ENCODE data around the gene BEGAIN. TPM values are rescaled to one million over a fixed set of nuclear protein-coding genes. Genes with fewer than 3 reads are reported as not detected.
A peak's percentile ranks its signal among the peaks of the same experiment; 100 is the strongest.

The BEGAIN gene
- total RNA-seq, 2 donors from 2014 or later, result 0.74 to 0.99 TPM

DNA sequence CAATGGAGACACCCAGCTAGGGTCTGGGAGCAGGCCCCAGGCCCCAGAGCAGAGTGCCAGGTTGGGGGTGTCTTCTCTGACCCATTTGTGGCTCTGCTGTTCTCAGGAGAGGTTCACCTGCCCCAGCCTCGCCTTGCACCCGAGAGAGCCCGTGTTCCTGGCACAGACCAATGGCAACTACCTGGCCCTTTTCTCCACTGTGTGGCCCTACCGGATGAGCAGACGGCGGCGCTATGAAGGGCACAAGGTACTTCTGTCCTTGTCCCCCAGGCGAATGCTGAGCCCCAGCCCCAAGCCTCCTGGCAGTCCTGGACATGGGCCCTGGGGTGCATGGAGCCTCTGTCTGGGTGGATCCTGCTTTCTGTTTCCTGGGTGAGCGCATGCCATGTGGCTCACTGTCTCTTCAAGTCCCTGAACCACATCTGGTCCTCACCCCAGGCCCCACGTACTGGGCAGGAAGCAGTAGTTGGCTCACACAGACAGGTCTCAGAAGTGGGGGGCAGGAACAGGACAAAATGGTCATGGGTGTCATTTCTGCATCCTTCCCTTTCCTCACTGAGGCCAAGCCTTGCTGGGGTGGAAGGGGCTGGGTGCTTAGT lies 58.2 kb downstream of the BEGAIN start:
- H3K4me1 ChIP-seq, result peaks cover 5% of the 10 kb centered on the region
- no peaks in the 10 kb centered on the region for H3K9me3 ChIP-seq
- H3K4me3 ChIP-seq, result no peak overlapping the region
- TF ChIP-seq, protein P1, sequence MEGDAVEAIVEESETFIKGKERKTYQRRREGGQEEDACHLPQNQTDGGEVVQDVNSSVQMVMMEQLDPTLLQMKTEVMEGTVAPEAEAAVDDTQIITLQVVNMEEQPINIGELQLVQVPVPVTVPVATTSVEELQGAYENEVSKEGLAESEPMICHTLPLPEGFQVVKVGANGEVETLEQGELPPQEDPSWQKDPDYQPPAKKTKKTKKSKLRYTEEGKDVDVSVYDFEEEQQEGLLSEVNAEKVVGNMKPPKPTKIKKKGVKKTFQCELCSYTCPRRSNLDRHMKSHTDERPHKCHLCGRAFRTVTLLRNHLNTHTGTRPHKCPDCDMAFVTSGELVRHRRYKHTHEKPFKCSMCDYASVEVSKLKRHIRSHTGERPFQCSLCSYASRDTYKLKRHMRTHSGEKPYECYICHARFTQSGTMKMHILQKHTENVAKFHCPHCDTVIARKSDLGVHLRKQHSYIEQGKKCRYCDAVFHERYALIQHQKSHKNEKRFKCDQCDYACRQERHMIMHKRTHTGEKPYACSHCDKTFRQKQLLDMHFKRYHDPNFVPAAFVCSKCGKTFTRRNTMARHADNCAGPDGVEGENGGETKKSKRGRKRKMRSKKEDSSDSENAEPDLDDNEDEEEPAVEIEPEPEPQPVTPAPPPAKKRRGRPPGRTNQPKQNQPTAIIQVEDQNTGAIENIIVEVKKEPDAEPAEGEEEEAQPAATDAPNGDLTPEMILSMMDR (IDR thresholded peaks at IDR 0.05), result no peak
- H3K27me3 ChIP-seq, result no peaks in the 10 kb centered on the region
- no peaks in the 10 kb centered on the region for H3K36me3 ChIP-seq
- no peak overlapping the region for H3K27ac ChIP-seq
- intact Hi-C loops (cut with DNase I), result loop anchor here (10.0 kb wide), 1 partner anchor 116 kb away; no protein-coding TSS in a partner anchor
- no peak overlapping the region for H3K9ac ChIP-seq (ENCODE audit: low read depth in 2 of 2, low read length in 2 of 2)
- no peak for DNase-seq

DNA sequence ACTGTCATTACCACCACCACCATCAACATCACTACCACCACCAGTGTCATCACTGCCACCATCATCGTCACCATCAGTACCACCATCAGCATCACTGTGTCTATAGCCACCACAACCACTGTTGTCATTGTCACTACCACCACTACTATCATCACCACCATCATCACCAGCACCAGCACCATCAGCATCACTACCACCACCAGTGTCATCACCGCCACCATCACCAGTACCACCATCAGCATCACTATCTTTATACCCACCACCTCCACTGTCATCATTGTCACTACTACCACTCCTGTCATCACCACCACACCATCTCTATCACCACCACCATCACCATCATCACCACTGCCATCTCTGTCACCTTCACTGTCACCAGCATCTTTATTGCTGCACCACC lies 60.6 kb downstream of the BEGAIN start:
- no peaks in the 10 kb centered on the region for H3K36me3 ChIP-seq
- H3K4me1 ChIP-seq, result no peaks in the 10 kb centered on the region
- no peak overlapping the region for H3K4me3 ChIP-seq
- peak; percentile 20 for DNase-seq
- H3K9me3 ChIP-seq, result no peaks in the 10 kb centered on the region
- H3K27ac ChIP-seq, result no peak overlapping the region
- no peak overlapping the region for H3K9ac ChIP-seq (ENCODE audit: low read depth in 2 of 2, low read length in 2 of 2)
- TF ChIP-seq, protein P1 (IDR thresholded peaks at IDR 0.05), result no peak
- H3K27me3 ChIP-seq, result no peaks in the 10 kb centered on the region
- intact Hi-C loops (cut with DNase I), result loop anchor here (10.0 kb wide), 1 partner anchor 118 kb away; no protein-coding TSS in a partner anchor

DNA sequence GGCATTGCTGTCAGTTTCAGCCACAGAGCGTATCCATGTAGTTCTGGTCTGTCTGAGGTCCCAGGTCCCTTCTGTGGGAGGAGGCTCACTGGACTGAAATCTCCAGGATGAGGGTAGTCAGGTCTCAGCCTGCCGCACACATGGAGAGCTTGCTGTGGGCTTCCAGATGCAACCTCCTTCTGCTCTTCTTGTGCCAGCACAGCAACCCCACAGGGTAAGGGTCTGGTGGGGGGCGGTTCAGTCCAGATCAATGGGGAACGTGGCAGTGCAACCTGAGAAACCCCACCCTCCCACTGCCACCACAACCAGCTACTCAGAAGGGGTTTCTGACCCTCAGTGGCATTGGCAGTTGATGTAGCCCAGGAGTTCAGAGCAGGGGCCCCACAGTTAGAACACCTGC lies 61.2 kb downstream of the BEGAIN start:
- DNase-seq, result no peak
- no peak overlapping the region for H3K27ac ChIP-seq
- no peaks in the 10 kb centered on the region for H3K36me3 ChIP-seq
- no peaks in the 10 kb centered on the region for H3K9me3 ChIP-seq
- no peak overlapping the region for H3K4me3 ChIP-seq
- intact Hi-C loops (cut with DNase I), result loop anchor here (10.0 kb wide), 1 partner anchor 119 kb away; no protein-coding TSS in a partner anchor
- H3K4me1 ChIP-seq, result no peaks in the 10 kb centered on the region
- H3K9ac ChIP-seq (ENCODE audit: low read depth in 2 of 2, low read length in 2 of 2), result no peak overlapping the region
- H3K27me3 ChIP-seq, result no peaks in the 10 kb centered on the region
- TF ChIP-seq, protein P1 (IDR thresholded peaks at IDR 0.05), result no peak

DNA sequence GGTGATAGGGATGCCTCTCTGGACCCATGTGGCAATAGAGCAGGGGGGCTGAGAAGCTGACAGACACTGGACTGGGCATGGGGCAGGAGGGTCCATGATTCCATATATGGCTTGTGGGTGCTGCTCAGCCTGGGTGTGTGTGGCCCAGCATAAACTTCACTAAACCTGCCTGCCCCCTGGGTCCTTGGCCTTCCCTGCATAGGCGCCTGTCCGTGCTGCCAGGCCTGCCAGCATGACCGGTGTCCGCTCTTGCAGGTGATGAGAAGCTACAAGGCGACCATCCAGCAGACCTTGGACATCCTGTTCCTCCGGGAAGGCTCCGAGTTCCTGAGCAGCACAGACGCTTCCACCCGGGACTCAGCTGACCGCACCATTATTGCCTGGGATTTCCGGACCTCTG lies 61.6 kb downstream of the BEGAIN start:
- no peak for DNase-seq
- TF ChIP-seq, protein P1 (IDR thresholded peaks at IDR 0.05), result no peak
- Histone ChIP-seq H3K27ac (no peak overlapping the region), H3K36me3 (no peaks in the 10 kb centered on the region), H3K4me3 (no peak overlapping the region), H3K4me1 (no peaks in the 10 kb centered on the region), H3K27me3 (no peaks in the 10 kb centered on the region), H3K9ac (ENCODE audit: low read depth in 2 of 2, low read length in 2 of 2) (no peak overlapping the region), H3K9me3 (no peaks in the 10 kb centered on the region)
- intact Hi-C loops (cut with DNase I), result loop anchor here (10.0 kb wide), 1 partner anchor 119 kb away; no protein-coding TSS in a partner anchor

DNA sequence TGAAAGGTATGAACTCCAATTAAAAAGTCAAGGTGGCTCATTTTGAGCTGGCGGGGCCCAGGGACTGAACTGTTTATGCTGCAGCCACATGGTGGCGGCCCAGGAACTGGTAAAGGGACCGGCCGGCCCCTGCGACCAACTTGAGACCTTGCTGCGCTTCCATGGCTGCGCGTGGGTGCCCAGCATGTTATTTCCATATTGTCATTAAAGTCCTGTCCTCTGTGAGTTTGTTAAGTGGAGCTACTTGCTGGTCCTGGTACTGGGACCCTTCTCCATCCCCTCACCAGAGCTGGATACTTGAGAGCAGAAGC lies 62.3 kb downstream of the BEGAIN start:
- H3K4me1 ChIP-seq, result no peaks in the 10 kb centered on the region
- H3K9me3 ChIP-seq, result no peaks in the 10 kb centered on the region
- no peak overlapping the region for H3K27ac ChIP-seq
- intact Hi-C loops (cut with DNase I), result loop anchor here (10.0 kb wide), 1 partner anchor 120 kb away; no protein-coding TSS in a partner anchor
- H3K36me3 ChIP-seq, result no peaks in the 10 kb centered on the region
- H3K9ac ChIP-seq (ENCODE audit: low read depth in 2 of 2, low read length in 2 of 2), result no peak overlapping the region
- H3K4me3 ChIP-seq, result no peak overlapping the region
- TF ChIP-seq, protein P1 (IDR thresholded peaks at IDR 0.05), result peak; percentile 33
- no peaks in the 10 kb centered on the region for H3K27me3 ChIP-seq
- peak; percentile 30 for DNase-seq
